HEK293T (cell line): ENCODE data around the gene CCDC92.

Experiments used
- CTCF ChIA-PET: fragments of 350-600 bp; formaldehyde crosslinking; extraction: SDS; loops from one replicate; lab custom pipeline; 2021; ENCODE audit warnings: antibody characterized with exemption, inconsistent platforms; lab: Yijun Ruan, JAX
- POLR2A ChIA-PET: fragments of 350-600 bp; formaldehyde crosslinking; extraction: SDS; loops from one replicate; lab custom pipeline; 2020; ENCODE audit warnings: antibody characterized with exemption, inconsistent platforms; lab: Yijun Ruan, JAX
- DNase-seq: peaks from one replicate; pipeline ENCODE4 v3.0.0; 2012; ENCODE audit warnings: mixed read lengths; ENCODE audit errors: extremely low spot score
- ARNT ChIP-seq: fragments of 450-650 bp; IDR thresholded peaks from 2 replicates; pipeline ENCODE4 v1.6.1; 2017; ENCODE audit warnings: mild to moderate bottlenecking
- BHLHE40 ChIP-seq: fragments of 450-650 bp; IDR thresholded peaks from 2 replicates; pipeline ENCODE4 v1.6.1; 2016; ENCODE audit warnings: mild to moderate bottlenecking, moderate library complexity, borderline replicate concordance
- CTBP1 ChIP-seq: fragments of 450-650 bp; IDR thresholded peaks from 2 replicates; pipeline ENCODE4 v1.6.1; 2016; ENCODE audit warnings: borderline replicate concordance
- ELF4 ChIP-seq: fragments of 450-650 bp; IDR thresholded peaks from 2 replicates; pipeline ENCODE4 v1.6.1; 2017; ENCODE audit warnings: antibody characterized with exemption
- FOXA1 ChIP-seq: fragments of 450-650 bp; IDR thresholded peaks from 2 replicates; pipeline ENCODE4 v1.6.1; 2016; ENCODE audit warnings: mild to moderate bottlenecking
- FOXK2 ChIP-seq: fragments of 450-650 bp; IDR thresholded peaks from 2 replicates; pipeline ENCODE4 v1.6.1; 2016; ENCODE audit warnings: mild to moderate bottlenecking
- FOXM1 ChIP-seq: fragments of 450-650 bp; IDR thresholded peaks from 2 replicates; pipeline ENCODE4 v1.6.1; 2017; ENCODE audit warnings: mild to moderate bottlenecking, borderline replicate concordance
- HDGF ChIP-seq: fragments of 450-650 bp; IDR thresholded peaks from 2 replicates; pipeline ENCODE4 v1.6.1; 2017; ENCODE audit warnings: antibody characterized with exemption, borderline replicate concordance
- L3MBTL2 ChIP-seq: fragments of 450-650 bp; conservative IDR thresholded peaks from 2 replicates; pipeline ENCODE4 v1.6.1; 2016; ENCODE audit warnings: mild to moderate bottlenecking
- LEF1 ChIP-seq: fragments of 450-650 bp; IDR thresholded peaks from 2 replicates; pipeline ENCODE4 v1.6.1; 2017; ENCODE audit warnings: mild to moderate bottlenecking, borderline replicate concordance
- NFRKB ChIP-seq: fragments of 450-650 bp; IDR thresholded peaks from 2 replicates; pipeline ENCODE4 v1.6.1; 2016; ENCODE audit warnings: mild to moderate bottlenecking, moderate library complexity
- PKNOX1 ChIP-seq: fragments of 450-650 bp; IDR thresholded peaks from 2 replicates; pipeline ENCODE4 v1.6.1; 2016
- SP1 ChIP-seq: fragments of 450-650 bp; IDR thresholded peaks from 2 replicates; pipeline ENCODE4 v1.6.1; 2017
- SUZ12 ChIP-seq: fragments of 450-650 bp; IDR thresholded peaks from 2 replicates; pipeline ENCODE4 v1.6.1; 2016; ENCODE audit warnings: mild to moderate bottlenecking
- TARDBP ChIP-seq: fragments of 450-650 bp; IDR thresholded peaks from 2 replicates; pipeline ENCODE4 v1.6.1; 2016
- ZNF384 ChIP-seq: fragments of 450-650 bp; IDR thresholded peaks from 2 replicates; pipeline ENCODE4 v1.6.1; 2016

The CCDC92 gene

GRCh38 chr12:123957196-123957595, 15.4 kb downstream of the CCDC92 start:
- ChIA-PET CTCF (no interaction called here), POLR2A (no interaction called here)
- DNase-seq: no peak
- TF ChIP-seq SUZ12: no peak
- no peak for TF ChIP-seq ELF4
- TF ChIP-seq BHLHE40: no peak
- no peak for TF ChIP-seq ZNF384
- TF ChIP-seq L3MBTL2: no peak
- TF ChIP-seq SP1: no peak
- TF ChIP-seq PKNOX1: no peak
- TF ChIP-seq FOXA1: no peak
- no peak for TF ChIP-seq FOXM1
- no peak for TF ChIP-seq HDGF
- TF ChIP-seq FOXK2: no peak
- no peak for TF ChIP-seq CTBP1
- no peak for TF ChIP-seq TARDBP
- no peak for TF ChIP-seq ARNT

GRCh38 chr12:123956249-123956648, 16.4 kb downstream of the CCDC92 start:
- TF ChIP-seq FOXA1: no peak
- no peak for TF ChIP-seq ARNT
- TF ChIP-seq CTBP1: no peak
- POLR2A ChIA-PET: no interaction called here
- DNase-seq: no peak
- CTCF ChIA-PET: no interaction called here

- ChIA-PET CTCF (no interaction called here), POLR2A (interaction anchor here (0.6 to 0.8 kb wide), 2 partner anchors 10 to 722 kb away, joined by 3 read pairs; partner anchors contain the start of genes MPHOSPH9 and MTRFR)
- no peak for DNase-seq
- no peak for TF ChIP-seq CTBP1
- no peak for TF ChIP-seq SUZ12
- TF ChIP-seq LEF1: no peak
- TF ChIP-seq HDGF: no peak
- no peak for TF ChIP-seq FOXA1
- no peak for TF ChIP-seq ZNF384
- TF ChIP-seq FOXM1: no peak
- no peak for TF ChIP-seq NFRKB
- TF ChIP-seq FOXK2: no peak
- no peak for TF ChIP-seq SP1
- TF ChIP-seq ARNT: no peak
- TF ChIP-seq BHLHE40: no peak
These were observed 17.8 kb downstream of the CCDC92 start for GRCh38 chr12:123954647-123955350.

- POLR2A ChIA-PET: no interaction called here
- TF ChIP-seq HDGF: no peak
- TF ChIP-seq PKNOX1: no peak
- TF ChIP-seq BHLHE40: no peak
- TF ChIP-seq CTBP1: no peak
- TF ChIP-seq ELF4: no peak
- TF ChIP-seq ZNF384: no peak
- no peak for TF ChIP-seq NFRKB
- TF ChIP-seq SP1: no peak
- TF ChIP-seq LEF1: no peak
- CTCF ChIA-PET: no interaction called here
- DNase-seq: no peak
These were observed 20.6 kb downstream of the CCDC92 start for GRCh38 chr12:123952037-123952436.

GRCh38 chr12:123951467-123951866, 21.2 kb downstream of the CCDC92 start:
- no peak for TF ChIP-seq HDGF
- no peak for TF ChIP-seq NFRKB
- no peak for TF ChIP-seq ELF4
- TF ChIP-seq TARDBP: no peak
- TF ChIP-seq ZNF384: no peak
- TF ChIP-seq L3MBTL2: no peak
- no peak for TF ChIP-seq LEF1
- no peak for TF ChIP-seq ARNT
- no peak for TF ChIP-seq SP1
- no peak for TF ChIP-seq FOXK2
- no peak for TF ChIP-seq FOXA1
- no peak for TF ChIP-seq PKNOX1
- TF ChIP-seq BHLHE40: no peak
- no peak for DNase-seq
- ChIA-PET POLR2A (no interaction called here), CTCF (no interaction called here)

- no peak for TF ChIP-seq BHLHE40
- no peak for TF ChIP-seq SP1
- no peak for TF ChIP-seq PKNOX1
- ChIA-PET POLR2A (no interaction called here), CTCF (no interaction called here)
- DNase-seq: no peak
These were observed 21.9 kb downstream of the CCDC92 start for GRCh38 chr12:123950476-123951349.
